ENCODE results near the gene SMAGP.

SMAGP gene

DNA sequence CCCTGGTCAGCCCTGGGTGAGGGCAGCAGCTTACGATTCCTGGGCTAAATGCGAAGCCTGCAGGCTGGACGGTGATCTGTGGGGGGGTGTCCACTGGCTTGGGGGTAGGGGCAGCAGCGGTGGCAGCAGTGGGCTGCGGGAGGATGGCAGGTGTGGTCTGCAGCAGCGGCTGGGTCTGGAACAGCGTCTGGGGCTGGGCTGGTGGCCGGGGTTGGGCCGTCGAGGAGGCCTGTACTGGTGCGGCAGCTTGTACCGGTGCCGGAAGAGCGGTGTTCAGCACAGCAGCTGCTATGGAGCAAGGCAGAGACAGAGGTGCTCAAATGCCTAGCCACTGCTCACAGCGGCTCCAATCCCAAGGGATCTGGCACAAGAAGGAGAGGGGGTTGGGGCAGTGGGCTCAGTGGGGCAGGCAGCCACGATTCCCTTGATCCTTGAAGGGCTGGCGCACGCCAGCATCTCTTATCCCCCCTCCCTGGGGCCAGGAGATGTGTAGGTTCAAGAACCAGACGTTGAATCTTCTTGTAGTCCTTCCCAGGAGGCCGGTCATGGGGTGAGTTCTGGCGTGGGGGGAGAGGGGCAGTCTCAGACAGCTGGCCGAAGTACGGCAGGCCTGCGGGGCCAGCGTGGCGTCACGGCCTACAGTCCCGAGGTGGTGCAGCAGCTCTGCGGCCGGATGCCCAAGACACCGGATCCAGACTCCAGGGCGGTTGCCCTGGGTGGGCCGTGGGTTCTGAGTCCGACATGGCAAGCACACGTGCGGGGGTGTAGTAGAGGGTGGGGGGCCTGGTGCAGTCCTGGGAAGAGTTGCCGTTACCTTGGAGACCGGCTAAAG is 72.3 kb downstream of the SMAGP start:
- no peak for DNase-seq (ENCODE audit: low read depth in 2 of 3, low spot score in 1 of 3)

DNA sequence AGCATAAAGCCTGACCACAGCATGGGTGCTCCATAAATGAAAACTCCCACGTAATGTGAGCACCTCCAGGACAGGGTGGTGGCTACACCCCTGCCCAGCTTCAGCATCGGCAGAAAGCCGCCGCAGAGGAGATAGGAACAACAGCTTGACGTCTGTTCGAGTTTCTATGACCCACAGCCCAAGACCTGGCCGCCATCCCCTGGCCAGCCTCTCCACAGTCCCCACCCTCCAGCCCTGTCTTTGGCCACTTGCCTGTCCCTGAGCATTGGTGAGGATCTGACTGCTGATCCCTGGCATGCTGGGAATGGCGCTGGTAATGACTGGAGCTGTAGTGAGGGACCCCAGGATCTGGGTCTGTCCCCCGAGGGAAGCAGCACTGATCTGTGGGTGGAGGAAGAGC is 73.7 kb downstream of the SMAGP start:
- no peak for DNase-seq (ENCODE audit: low read depth in 2 of 3, low spot score in 1 of 3)

DNA sequence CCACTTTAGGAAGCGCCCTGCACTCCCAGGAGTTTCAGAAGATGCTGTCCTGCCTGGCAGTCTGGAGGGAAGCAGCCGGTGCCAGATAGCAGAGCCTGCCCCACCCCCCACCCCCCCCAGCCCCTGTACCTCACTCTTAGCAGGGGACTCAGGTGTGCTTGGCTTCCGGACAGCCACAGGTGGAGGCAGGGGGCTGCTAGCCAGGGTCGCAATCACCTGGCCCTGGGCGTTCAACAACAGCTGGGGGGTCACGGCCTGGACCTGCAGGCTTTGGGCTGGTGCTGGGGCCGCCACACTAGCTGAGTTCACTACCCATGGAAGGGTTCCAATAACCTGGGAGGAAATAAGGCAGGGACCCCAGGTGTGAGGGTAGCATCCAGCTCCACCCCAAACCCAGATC is 74.4 kb downstream of the SMAGP start:
- no peak for DNase-seq (ENCODE audit: low read depth in 2 of 3, low spot score in 1 of 3)
